ENCODE measurements around the gene ATP5IF1. TPM values are rescaled to one million over a fixed set of nuclear protein-coding genes. Genes with fewer than 3 reads are reported as not detected.

Gene ATP5IF1
- total and polyA plus RNA-seq, 2 of the 8 experiments (the other 6 are each of a cell fraction or from before 2014, with no cell fraction given), result 198 to 242 TPM

DNA sequence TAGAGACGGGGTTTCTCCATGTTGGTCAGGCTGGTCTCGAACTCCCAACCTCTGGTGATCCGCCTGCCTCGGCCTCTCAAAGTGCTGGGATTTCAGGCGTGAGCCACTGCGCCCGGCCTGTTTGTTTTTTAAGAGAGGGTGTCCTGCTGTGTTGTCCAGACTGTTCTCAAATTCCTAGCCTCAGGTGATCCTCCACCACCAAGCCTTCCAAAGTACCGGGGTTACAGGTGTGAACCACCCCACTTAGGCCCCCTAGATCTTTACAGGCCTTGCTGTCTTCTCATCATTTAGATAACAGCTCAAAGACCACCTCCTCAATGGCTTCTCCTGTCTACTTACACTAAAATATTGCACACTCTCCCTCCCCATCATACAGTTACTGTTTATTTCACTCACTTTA lies 29.7 kb downstream of the ATP5IF1 start:
- H3K9ac ChIP-seq (replicated peaks in 1 of 4; ENCODE audit: extremely low read depth in 1 of 4, low read depth in 3 of 4, low read length in 3 of 4), result no peak overlapping the region; a peak in 1 of 7 replicates
- H3K4me1 ChIP-seq (replicated peaks in 1 of 4; ENCODE audit: control insufficient read depth in 3 of 4, insufficient read depth in 4 of 4, low read length in 3 of 4), result peaks cover 10 to 29% (median 22%) of the 10 kb centered on the region in 4 experiments; a peak in 6 of 7 replicates
- H2AK5ac ChIP-seq (ENCODE audit: low read depth, low read length), result no peak overlapping the region
- H3K4me2 ChIP-seq (ENCODE audit: insufficient read depth in 1 of 2, low read depth in 2 of 2, low read length in 2 of 2), result peak overlapping the region; percentile 25 to 100; a peak in 1 of 4 replicates
- H3K79me1 ChIP-seq (ENCODE audit: low read depth, low read length), result peaks cover 32% of the 10 kb centered on the region
- no peaks in the 10 kb centered on the region for H3K27me3 ChIP-seq (replicated peaks in 1 of 4; ENCODE audit: control insufficient read depth in 3 of 4, extremely low read depth in 1 of 4, insufficient read depth in 3 of 4, low read length in 3 of 4)
- H3K56ac ChIP-seq (replicated peaks; ENCODE audit: insufficient read length, low read depth, low read length), result no peak overlapping the region
- no peak overlapping the region for H2BK12ac ChIP-seq (ENCODE audit: low read depth, low read length)
- no peak overlapping the region for H3K23ac ChIP-seq (ENCODE audit: insufficient read length)
- no peak overlapping the region for H3K14ac ChIP-seq (ENCODE audit: insufficient read length)
- peaks cover 0 to 13% (median 0%) of the 10 kb centered on the region in 4 experiments; a peak in 2 of 8 replicates for H3K36me3 ChIP-seq (ENCODE audit: control insufficient read depth in 2 of 4, insufficient read depth in 4 of 4, low read length in 3 of 4)
- H2BK120ac ChIP-seq (replicated peaks; ENCODE audit: low read depth, low read length), result no peak overlapping the region
- no peak overlapping the region for H2BK5ac ChIP-seq (ENCODE audit: low read depth, low read length)
- CTCF ChIA-PET (ENCODE audit: partially characterized antibody), result interaction anchor here (0.6 to 6.7 kb wide), 2 partner anchors 16 to 88 kb away, joined by 4 to 61 read pairs; no protein-coding TSS in a partner anchor
- POLR2A ChIA-PET (ENCODE audit: partially characterized antibody), result interaction anchor here (1.7 to 19.5 kb wide), 4 partner anchors 9 to 34 kb away, joined by 4 to 324 read pairs (median 151); no protein-coding TSS in a partner anchor
- no peak overlapping the region for H2BK15ac ChIP-seq (ENCODE audit: low read length)
- FAIRE-seq, result no peak
- no peak for DNase-seq (ENCODE audit: low read depth in 1 of 2, low spot score in 2 of 2)
- 0 out of 8 replicates have a peak overlapping the region, but pooled peaks of 1 of the 4 experiments have one; percentile 4 for H3K4me3 ChIP-seq (ENCODE audit: extremely low read depth in 1 of 4, insufficient read depth in 2 of 4, low read depth in 3 of 4, low read length in 4 of 4)
- H3K27ac ChIP-seq (ENCODE audit: low read depth, low read length), result no peak overlapping the region
- peaks cover 38 to 92% of the 10 kb centered on the region in 2 experiments for H3K79me2 ChIP-seq (ENCODE audit: control insufficient read depth in 1 of 2, insufficient read depth in 2 of 2, low read length in 2 of 2)
- no peak overlapping the region for H2AFZ ChIP-seq (ENCODE audit: low read length)
- no peak overlapping the region for H4K8ac ChIP-seq (ENCODE audit: extremely low read depth, insufficient read depth, low read length)
- peaks cover 21 to 34% of the 10 kb centered on the region in 2 experiments for H4K20me1 ChIP-seq (replicated peaks in 1 of 2; ENCODE audit: control insufficient read depth in 1 of 2, insufficient read depth in 2 of 2, low read length in 2 of 2)
- WGBS, 2 experiments (ENCODE audit: extremely low coverage in 1 of 2, insufficient coverage in 1 of 2, insufficient read length in 1 of 2, insufficient replicate concordance in 2 of 2, low coverage in 1 of 2, low lambda C conversion rate in 2 of 2, missing lambda C conversion rate in 1 of 2), result 81% methylated on average over 8 of the region's 8 CpGs; no CpG with 5 or more reads in 1 of the 2 experiments
- H4K91ac ChIP-seq (replicated peaks; ENCODE audit: insufficient read length, low read length), result no peak overlapping the region
- no peak overlapping the region for H3K4ac ChIP-seq (replicated peaks; ENCODE audit: insufficient read length, low read depth, low read length)
- H2BK20ac ChIP-seq (ENCODE audit: low read length), result no peak overlapping the region
- no peak for TF ChIP-seq ZNF274 (IDR thresholded peaks at IDR 0.05; ENCODE audit: borderline replicate concordance, extremely low read depth, low read length)
- TF ChIP-seq, protein P1, sequence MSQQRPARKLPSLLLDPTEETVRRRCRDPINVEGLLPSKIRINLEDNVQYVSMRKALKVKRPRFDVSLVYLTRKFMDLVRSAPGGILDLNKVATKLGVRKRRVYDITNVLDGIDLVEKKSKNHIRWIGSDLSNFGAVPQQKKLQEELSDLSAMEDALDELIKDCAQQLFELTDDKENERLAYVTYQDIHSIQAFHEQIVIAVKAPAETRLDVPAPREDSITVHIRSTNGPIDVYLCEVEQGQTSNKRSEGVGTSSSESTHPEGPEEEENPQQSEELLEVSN (IDR thresholded peaks at IDR 0.05), result no peak
- no peak for TF ChIP-seq POU5F1 (IDR thresholded peaks at IDR 0.05; ENCODE audit: low read depth, low read length)
- TF ChIP-seq, protein P2, sequence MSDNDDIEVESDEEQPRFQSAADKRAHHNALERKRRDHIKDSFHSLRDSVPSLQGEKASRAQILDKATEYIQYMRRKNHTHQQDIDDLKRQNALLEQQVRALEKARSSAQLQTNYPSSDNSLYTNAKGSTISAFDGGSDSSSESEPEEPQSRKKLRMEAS (IDR thresholded peaks at IDR 0.05), result no peak
- no peak for TF ChIP-seq BACH1 (IDR thresholded peaks at IDR 0.05; ENCODE audit: low read length)
- no peak for TF ChIP-seq SP2 (IDR thresholded peaks at IDR 0.05; ENCODE audit: low read length)
- no peak for TF ChIP-seq TAF7 (optimal IDR thresholded peaks at IDR 0.05; ENCODE audit: borderline replicate concordance, low read depth, low read length)
- no peak for TF ChIP-seq JUND (IDR thresholded peaks at IDR 0.05; ENCODE audit: low read length)
- no peak for TF ChIP-seq EP300 (IDR thresholded peaks at IDR 0.05; ENCODE audit: borderline replicate concordance in 1 of 2, low read depth in 2 of 2, low read length in 2 of 2)
- TF ChIP-seq PHF8 (conservative IDR thresholded peaks at IDR 0.05; ENCODE audit: low read depth, low read length), result no peak
- no peak for TF ChIP-seq RAD21 (IDR thresholded peaks at IDR 0.05 in 1 of 2, conservative IDR thresholded peaks at IDR 0.05 in 1 of 2; ENCODE audit: low read depth in 2 of 2, low read length in 2 of 2)
- no peak for TF ChIP-seq POLR2A (IDR thresholded peaks at IDR 0.05; ENCODE audit: control extremely low read depth in 1 of 2, low read depth in 2 of 2, low read length in 2 of 2)
- H4K5ac ChIP-seq (ENCODE audit: insufficient read length, low read depth, low read length), result no peak overlapping the region
- peaks cover 6% of the 10 kb centered on the region for H3K23me2 ChIP-seq (ENCODE audit: low read depth, low read length)
- H3K18ac ChIP-seq (ENCODE audit: extremely low read depth, low read length), result no peak overlapping the region
- H3K9me3 ChIP-seq (ENCODE audit: insufficient read depth in 2 of 2, low read depth in 1 of 2, low read length in 1 of 2), result no peaks in the 10 kb centered on the region

Data from H1 (cell line).